Endothelial cell of umbilical vein (primary cell): ENCODE measurements around the gene MOXD1. TPM values are rescaled to one million over a fixed set of nuclear protein-coding genes. Genes with fewer than 3 reads are reported as not detected.

ENCODE experiments used
- BruUV-seq: library from RNA; stranded (reverse); fragments of 400-500 nt; replicated peaks from 2 replicates; lab custom pipeline; 2021; lab: Mats Ljungman, UMichigan
- CTCF ChIA-PET: fragments of 300-600, 350-600 bp; sonication (Branson Sonifier 250); formaldehyde crosslinking; loops from one replicate; lab custom pipeline; 2021; ENCODE audit warnings: antibody characterized with exemption, inconsistent platforms; lab: Charles Lee
- POLR2A ChIA-PET: fragments of 300-600, 350-600 bp; sonication (Branson Sonifier 250); formaldehyde crosslinking; loops from one replicate; lab custom pipeline; 2021; ENCODE audit warnings: antibody characterized with exemption, inconsistent platforms; lab: Charles Lee
- DNase-seq: peaks from one replicate; pipeline ENCODE4 v3.0.0-alpha.2; 2011; ENCODE audit warnings: low read depth, low spot score
- FAIRE-seq: peaks from 2 replicates; lab custom pipeline; 2011; peaks lifted over from hg19 to GRCh38; lab: Jason Lieb, UNC
- H2AFZ ChIP-seq: 2 replicates; pipeline ENCODE4 v1.6.0; 2012; ENCODE audit warnings: low read depth, low read length, control low read depth, inconsistent platforms
- H3K27ac ChIP-seq: 2 replicates; pipeline ENCODE4 v1.5.1; 2011; ENCODE audit warnings: low read depth, mild to moderate bottlenecking, control low read depth, low read length, moderate library complexity; ENCODE audit not compliant: insufficient read depth
- H3K27me3 ChIP-seq, 2 experiments: 2 replicates each; pipeline versions ENCODE4 v1.6.0 to v1.6.1; 2011; ENCODE audit warnings: low read length in 2 of 2, mixed read lengths in 1 of 2; ENCODE audit not compliant: control insufficient read depth in 2 of 2, insufficient read depth in 2 of 2
- H3K36me3 ChIP-seq, 2 experiments: 2 replicates in 1 of 2; 3 replicates in 1 of 2; pipeline ENCODE4 v1.5.1; 2011; ENCODE audit warnings: low read length in 2 of 2, mild to moderate bottlenecking in 1 of 2, moderate library complexity in 1 of 2; ENCODE audit not compliant: control insufficient read depth in 2 of 2, insufficient read depth in 2 of 2; ENCODE audit errors: extremely low read depth in 1 of 2
- H3K4me1 ChIP-seq: 3 replicates; pipeline ENCODE4 v1.5.1; 2011; ENCODE audit warnings: mild to moderate bottlenecking, low read length; ENCODE audit not compliant: control insufficient read depth, insufficient read depth; ENCODE audit errors: extremely low read depth
- H3K4me2 ChIP-seq: 2 replicates; pipeline ENCODE4 v1.6.1; 2011; ENCODE audit warnings: low read length, control low read depth, mixed read lengths; ENCODE audit not compliant: insufficient read depth
- H3K4me3 ChIP-seq, 3 experiments: fragments of 200-600 bp in 1 of 3; sonication (generic), shearing (Covaris generic) in 1 of 3; replicated peaks in 1 of 3; 2 replicates each; pipeline ENCODE4 v1.5.1; 2011 to 2016; ENCODE audit warnings: control low read depth in 3 of 3, low read length in 3 of 3, mild to moderate bottlenecking in 2 of 3, inconsistent platforms in 1 of 3, low read depth in 1 of 3, moderate library complexity in 1 of 3; ENCODE audit not compliant: insufficient read depth in 1 of 3
- H3K79me2 ChIP-seq: 2 replicates; pipeline ENCODE4 v1.6.0; 2012; ENCODE audit warnings: low read length, inconsistent platforms; ENCODE audit not compliant: control insufficient read depth, insufficient read depth
- H3K9ac ChIP-seq: replicated peaks from 2 replicates; pipeline ENCODE3; 2011; ENCODE audit warnings: low read length, control low read depth; ENCODE audit not compliant: insufficient read depth; ENCODE audit errors: extremely low read depth
- H3K9me1 ChIP-seq: replicated peaks from 3 replicates; pipeline ENCODE4 v1.6.0; 2011; ENCODE audit warnings: mild to moderate bottlenecking, low read length; ENCODE audit not compliant: control insufficient read depth, insufficient read depth; ENCODE audit errors: extremely low read depth
- H3K9me3 ChIP-seq: replicated peaks from 2 replicates; pipeline ENCODE4 v1.5.1; 2012; ENCODE audit warnings: low read length, inconsistent platforms; ENCODE audit not compliant: control insufficient read depth, insufficient read depth
- H4K20me1 ChIP-seq: replicated peaks from 2 replicates; pipeline ENCODE3; 2011; ENCODE audit warnings: mild to moderate bottlenecking, low read length; ENCODE audit not compliant: control insufficient read depth, insufficient read depth; ENCODE audit errors: extremely low read depth
- EZH2 ChIP-seq: IDR thresholded peaks from 2 replicates; pipeline ENCODE4 v1.6.1; 2012; ENCODE audit warnings: borderline replicate concordance, low read depth, mild to moderate bottlenecking, moderate library complexity, low read length, inconsistent platforms; ENCODE audit not compliant: severe bottlenecking
- FOS ChIP-seq: IDR thresholded peaks from 2 replicates; pipeline ENCODE4 v1.6.1; 2011; ENCODE audit warnings: mild to moderate bottlenecking, low read length, moderate library complexity, borderline replicate concordance; ENCODE audit not compliant: insufficient read depth
- GATA2 ChIP-seq: IDR thresholded peaks from 2 replicates; pipeline ENCODE4 v1.7.0; 2011; ENCODE audit warnings: low read depth, mild to moderate bottlenecking, moderate library complexity, mixed read lengths, low read length; ENCODE audit not compliant: insufficient read length, insufficient read depth
- JUN ChIP-seq: IDR thresholded peaks from 2 replicates; pipeline ENCODE4 v1.6.1; 2011; ENCODE audit warnings: borderline replicate concordance, low read depth; ENCODE audit not compliant: insufficient read length, insufficient read depth
- MYC ChIP-seq: IDR thresholded peaks from one replicate; pipeline ENCODE4 v1.6.1; 2011; ENCODE audit warnings: mild to moderate bottlenecking, low read depth, low read length
- POLR2A ChIP-seq: IDR thresholded peaks from 2 replicates; pipeline ENCODE4 v1.6.1; 2012; ENCODE audit warnings: low read depth, mild to moderate bottlenecking, control low read depth, low read length
- POLR2AphosphoS5 ChIP-seq: IDR thresholded peaks from 2 replicates; pipeline ENCODE4 v1.6.1; 2012; ENCODE audit warnings: low read depth, mild to moderate bottlenecking, control low read depth, low read length, moderate library complexity; ENCODE audit not compliant: insufficient read depth
- dilution Hi-C: fragments of 300-500 bp; cut with MboI; formaldehyde crosslinking; loops from one replicate; pipeline ENCODE4 v1.15.0; 2019; ENCODE audit warnings: low sequenced_read_pairs; ENCODE audit not compliant: extremely low pct_ligation_motif_present
- intact Hi-C: fragments of 100-400 bp; cut with micrococcal nuclease; formaldehyde crosslinking; loops from one replicate; pipeline ENCODE4 v1.10.0; 2022
- polyA plus RNA-seq, 4 experiments: library from polyadenylated mRNA; depleted of rRNA in 3 of 4; stranded (reverse) in 3 of 4; unstranded in 1 of 4; fragments of >200 nt; gene quantifications; 2 replicates each; pipeline versions ENCODE4 v1.2.1 to v1.2.3, GENCODE V29; 2011 to 2012; ENCODE audit warnings: missing spikeins in 1 of 4
- total RNA-seq: library from RNA; stranded (reverse); gene quantifications from 2 replicates; pipeline ENCODE4 v1.2.3, GENCODE V29; 2021
- TF ChIP-seq, protein P1 (sequence below), 2 donors: IDR thresholded peaks; 1 replicate in 1 of 2; 2 replicates in 1 of 2; pipeline ENCODE4 v1.5.1; 2011; ENCODE audit warnings: low read length in 2 of 2, mild to moderate bottlenecking in 2 of 2, moderate library complexity in 2 of 2, control low read depth in 1 of 2, inconsistent platforms in 1 of 2, low read depth in 1 of 2; ENCODE audit not compliant: insufficient read depth in 1 of 2; ENCODE audit errors: extremely low read depth in 1 of 2
- TF ChIP-seq, protein P2 (sequence below): IDR thresholded peaks from 2 replicates; pipeline ENCODE4 v1.6.1; 2011; ENCODE audit not compliant: insufficient read depth, insufficient read length

The MOXD1 gene
- total and polyA plus RNA-seq, 2 donors (not counting 3 experiments of a cell fraction or from before 2014, with no cell fraction given), result 0.01 TPM; not detected in 1

DNA sequence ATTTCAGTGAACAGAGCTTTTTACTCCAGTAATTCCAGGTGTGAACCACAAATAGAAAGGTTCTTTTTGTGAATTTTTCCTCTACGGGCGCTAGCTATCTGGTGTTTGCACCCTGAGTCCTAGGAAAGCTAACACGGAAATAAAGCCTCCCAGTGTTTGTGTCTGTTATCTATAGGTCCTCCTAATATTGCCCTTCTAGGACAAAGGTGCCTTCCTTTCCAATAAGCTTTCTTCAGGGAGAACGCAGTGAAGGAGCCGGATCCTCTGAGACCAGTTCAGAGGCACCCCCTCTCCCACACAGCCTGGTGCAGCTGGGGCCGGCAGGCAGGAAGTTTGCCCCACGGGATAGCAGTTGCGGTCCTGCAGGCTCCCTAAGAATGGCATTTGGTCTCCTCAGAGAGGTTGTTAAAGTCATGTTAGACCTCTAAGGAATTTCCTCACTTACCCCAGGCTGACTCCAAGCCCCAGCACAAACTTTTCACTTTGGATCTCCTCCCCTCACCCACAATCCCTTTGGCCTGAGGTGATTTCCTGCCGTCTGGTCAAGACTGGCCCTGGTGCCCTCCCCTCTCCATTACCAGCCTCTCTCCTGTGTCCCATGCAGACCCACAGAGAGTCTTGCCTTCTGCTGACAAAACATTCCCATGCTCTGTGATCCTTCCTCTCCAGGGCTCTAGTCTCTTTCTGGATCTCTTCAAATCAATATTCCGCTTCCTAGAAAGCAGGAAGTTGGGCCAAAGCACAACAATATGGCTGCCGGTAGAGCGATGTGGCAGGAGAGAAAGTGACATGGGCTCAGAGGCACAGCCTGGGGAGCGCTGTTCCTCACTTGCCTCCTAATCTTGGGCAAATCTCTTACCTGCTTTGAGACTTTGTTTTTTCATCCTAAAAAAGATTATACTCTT, 126.0 kb downstream of the MOXD1 start:
- no peak for TF ChIP-seq MYC
- TF ChIP-seq POLR2A, result no peak
- TF ChIP-seq POLR2AphosphoS5, result no peak
- TF ChIP-seq, protein P1, sequence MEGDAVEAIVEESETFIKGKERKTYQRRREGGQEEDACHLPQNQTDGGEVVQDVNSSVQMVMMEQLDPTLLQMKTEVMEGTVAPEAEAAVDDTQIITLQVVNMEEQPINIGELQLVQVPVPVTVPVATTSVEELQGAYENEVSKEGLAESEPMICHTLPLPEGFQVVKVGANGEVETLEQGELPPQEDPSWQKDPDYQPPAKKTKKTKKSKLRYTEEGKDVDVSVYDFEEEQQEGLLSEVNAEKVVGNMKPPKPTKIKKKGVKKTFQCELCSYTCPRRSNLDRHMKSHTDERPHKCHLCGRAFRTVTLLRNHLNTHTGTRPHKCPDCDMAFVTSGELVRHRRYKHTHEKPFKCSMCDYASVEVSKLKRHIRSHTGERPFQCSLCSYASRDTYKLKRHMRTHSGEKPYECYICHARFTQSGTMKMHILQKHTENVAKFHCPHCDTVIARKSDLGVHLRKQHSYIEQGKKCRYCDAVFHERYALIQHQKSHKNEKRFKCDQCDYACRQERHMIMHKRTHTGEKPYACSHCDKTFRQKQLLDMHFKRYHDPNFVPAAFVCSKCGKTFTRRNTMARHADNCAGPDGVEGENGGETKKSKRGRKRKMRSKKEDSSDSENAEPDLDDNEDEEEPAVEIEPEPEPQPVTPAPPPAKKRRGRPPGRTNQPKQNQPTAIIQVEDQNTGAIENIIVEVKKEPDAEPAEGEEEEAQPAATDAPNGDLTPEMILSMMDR (IDR thresholded peaks at IDR 0.05; ENCODE audit: extremely low read depth in 1 of 2, insufficient read depth in 1 of 2, low read depth in 1 of 2, low read length in 2 of 2), result no peak
- TF ChIP-seq EZH2, result no peak
- TF ChIP-seq JUN, result no peak
- TF ChIP-seq GATA2, result no peak
- TF ChIP-seq FOS, result no peak
- TF ChIP-seq, protein P2, sequence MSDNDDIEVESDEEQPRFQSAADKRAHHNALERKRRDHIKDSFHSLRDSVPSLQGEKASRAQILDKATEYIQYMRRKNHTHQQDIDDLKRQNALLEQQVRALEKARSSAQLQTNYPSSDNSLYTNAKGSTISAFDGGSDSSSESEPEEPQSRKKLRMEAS, result no peak
- FAIRE-seq, result no peak
- H3K4me2 ChIP-seq, result no peak overlapping the region
- no TSS peak for BruUV-seq
- DNase-seq, result no peak
- no peaks in the 10 kb centered on the region for H4K20me1 ChIP-seq
- H3K9me1 ChIP-seq, result no peaks in the 10 kb centered on the region
- no peaks in the 10 kb centered on the region for H3K9me3 ChIP-seq
- no peak overlapping the region for H3K9ac ChIP-seq
- H3K4me3 ChIP-seq, result no peak overlapping the region
- no peaks in the 10 kb centered on the region for H3K79me2 ChIP-seq
- peak overlapping the region; percentile 1 for H2AFZ ChIP-seq
- CTCF ChIA-PET, result interaction anchor here (0.5 to 6.0 kb wide), 4 partner anchors 209 to 420 kb away, joined by 3 to 222 read pairs (median 18); no protein-coding TSS in a partner anchor
- dilution Hi-C loops, result no loop called here
- H3K27me3 ChIP-seq, result peaks cover under 1 to 3% of the 10 kb centered on the region in 2 experiments
- no peaks in the 10 kb centered on the region for H3K36me3 ChIP-seq
- no peak overlapping the region for H3K27ac ChIP-seq
- no peaks in the 10 kb centered on the region for H3K4me1 ChIP-seq
- POLR2A ChIA-PET, result no interaction called here
- intact Hi-C loops, result no loop called here
